Germinal center (tissue), 1 donor: ENCODE results near the gene PARVB.

Experiments used
- DNase-seq: peaks from one replicate; pipeline ENCODE4 v3.0.0; 2012; ENCODE audit warnings: mixed read lengths, low spot score

PARVB gene

DNA sequence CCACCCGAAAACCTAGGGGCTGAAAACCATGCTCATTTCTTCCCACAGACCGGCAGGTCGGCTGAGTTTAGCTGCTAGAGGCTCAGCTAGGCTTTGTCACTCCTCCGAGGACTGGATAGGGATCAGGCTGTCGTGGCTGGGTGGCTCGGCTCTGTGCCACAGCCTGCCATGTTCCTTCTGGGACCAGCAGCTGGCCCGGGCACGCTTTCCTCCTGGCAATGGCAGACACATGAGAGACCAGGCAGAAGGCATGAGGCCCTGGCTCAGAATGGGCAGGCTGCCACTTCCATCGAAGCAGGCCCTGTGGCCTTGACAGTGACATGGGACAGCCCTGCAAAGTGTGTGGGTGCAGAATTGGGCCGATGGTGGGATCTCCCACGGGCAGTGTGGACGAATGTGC is 177.6 kb downstream of the PARVB start:
- no peak for DNase-seq

DNA sequence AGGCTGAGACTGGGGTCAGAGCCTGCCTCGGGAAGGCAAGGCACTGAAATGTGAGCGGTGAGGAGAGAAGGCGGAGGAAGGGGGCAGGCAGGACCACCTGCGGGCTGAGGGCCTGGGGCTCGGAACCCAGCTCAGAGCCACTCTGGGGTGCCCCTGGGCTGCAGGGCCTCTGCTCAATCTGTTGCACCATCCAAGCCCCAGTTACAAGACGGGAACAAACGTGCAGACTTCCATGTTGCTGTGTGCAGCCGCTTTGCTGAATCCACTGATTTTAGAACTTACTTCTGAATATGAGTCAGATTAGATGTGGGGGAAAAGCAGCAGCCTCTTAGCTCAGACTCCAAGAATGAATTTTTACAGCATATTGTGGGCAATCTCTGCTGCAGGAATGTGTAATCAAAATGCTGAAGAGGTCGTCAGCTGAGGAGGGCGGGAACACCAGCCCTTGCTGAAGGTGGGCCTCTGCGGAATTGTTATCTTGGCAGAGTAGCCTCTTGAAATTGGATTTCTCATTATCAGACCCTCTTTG is 178.2 kb downstream of the PARVB start:
- no peak for DNase-seq

DNA sequence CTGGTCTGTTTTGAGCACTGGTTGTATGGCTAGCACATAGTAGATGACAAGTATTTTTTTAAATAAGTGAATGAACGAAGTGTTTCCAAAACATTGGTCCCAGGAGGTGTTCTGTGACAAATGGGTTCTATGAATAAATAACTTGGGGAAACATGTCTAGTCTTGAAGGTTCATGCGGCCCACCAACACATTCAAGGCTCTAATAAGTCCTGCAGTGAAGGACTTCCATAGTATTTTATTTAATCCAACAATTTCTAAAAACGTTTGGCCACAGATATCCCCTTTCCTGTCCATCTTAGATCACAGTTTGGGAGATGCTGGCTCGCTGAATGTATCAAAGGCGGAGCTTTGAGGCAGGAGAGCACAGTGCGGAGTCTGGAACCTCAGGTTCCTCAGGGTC is 179.1 kb downstream of the PARVB start:
- DNase-seq: no peak

DNA sequence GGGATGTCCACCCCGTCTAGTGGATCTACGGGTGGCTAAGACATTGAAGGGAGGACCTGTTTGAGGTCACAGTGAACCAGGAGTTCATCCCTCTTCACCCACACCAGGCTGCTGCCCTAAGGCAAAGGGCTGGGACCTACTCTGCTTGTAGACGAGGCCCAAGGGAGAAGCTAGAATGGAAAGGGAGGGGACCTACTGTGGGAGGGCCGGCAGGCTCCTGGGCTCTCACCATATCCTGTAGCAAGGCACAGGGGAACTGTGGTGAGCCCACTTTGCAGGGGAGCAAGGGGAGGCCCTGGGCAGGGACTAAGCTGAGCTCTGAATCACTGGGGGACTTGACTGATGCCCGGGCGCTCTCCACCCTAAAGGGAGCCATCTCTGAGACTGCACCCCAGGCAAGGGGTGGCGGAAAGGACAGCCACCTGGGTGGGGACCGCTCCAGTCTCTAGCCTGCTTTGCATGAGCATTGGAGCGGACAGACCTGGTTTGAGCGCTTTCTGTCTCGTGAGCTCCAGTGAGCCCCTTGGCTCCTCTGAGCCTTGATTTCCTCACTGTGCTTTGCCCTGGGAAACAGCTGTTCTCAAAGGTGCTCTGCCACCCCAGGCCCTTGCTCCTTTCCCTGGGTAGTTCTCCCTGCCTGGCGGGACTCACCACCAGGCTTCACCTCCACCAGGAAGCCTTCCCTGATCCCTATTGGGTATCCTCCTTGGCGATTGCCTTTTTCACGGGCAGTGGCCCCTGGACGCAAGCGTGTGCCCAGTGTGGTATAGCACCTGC is 180.8 kb downstream of the PARVB start:
- peak; percentile 82 for DNase-seq

DNA sequence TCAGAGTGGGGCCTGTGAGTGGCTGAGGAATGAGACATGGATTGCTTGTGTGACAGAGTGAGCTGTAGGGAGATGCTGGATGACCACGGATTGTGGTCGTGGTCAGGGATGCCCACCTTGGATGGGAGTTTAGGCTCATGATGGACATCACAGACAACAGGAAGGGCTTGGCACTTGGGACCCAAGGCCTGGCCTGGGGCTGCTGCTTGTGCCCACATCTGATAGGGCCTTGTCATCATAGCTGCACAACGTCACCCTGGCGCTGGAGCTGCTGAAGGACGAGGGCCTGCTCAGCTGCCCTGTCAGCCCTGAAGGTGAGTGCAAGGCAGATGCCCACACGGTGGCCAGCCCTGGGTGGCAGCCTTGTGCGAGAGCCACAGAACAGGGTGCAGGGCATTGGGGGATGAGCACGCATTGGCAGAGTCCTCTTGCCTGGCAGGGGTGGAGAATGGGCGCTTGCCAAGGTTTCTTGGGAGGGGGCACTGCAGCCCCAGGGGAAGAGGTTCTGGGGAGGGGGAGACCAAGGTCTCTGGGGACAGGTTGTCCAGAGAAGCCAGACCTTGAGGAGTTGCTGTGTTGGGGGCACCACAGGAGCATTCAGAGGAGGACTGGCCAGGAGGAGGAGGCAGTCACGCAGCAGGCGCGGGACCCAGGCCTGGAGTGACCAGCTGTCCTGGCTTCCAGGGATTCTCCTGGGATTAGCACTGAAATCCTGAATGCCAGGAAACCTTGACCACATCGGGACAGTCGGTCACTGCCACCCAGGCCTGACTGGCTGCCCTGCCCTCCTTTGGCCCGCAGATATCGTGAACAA is 181.6 kb downstream of the PARVB start:
- no peak for DNase-seq

DNA sequence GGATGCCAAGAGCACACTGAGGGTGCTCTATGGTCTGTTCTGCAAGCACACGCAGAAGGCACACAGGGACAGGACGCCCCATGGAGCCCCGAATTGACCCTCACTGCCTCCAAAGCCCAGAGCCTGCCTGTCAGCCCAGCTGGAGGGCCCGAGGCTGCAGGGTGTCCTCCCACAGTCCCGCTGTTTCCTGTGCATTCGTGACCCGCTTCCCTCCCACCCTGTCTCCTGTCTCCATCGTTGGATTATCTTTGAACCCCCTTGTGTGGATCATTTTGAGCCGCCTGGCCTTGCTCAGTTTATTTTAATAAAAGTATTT is 182.2 kb downstream of the PARVB start:
- no peak for DNase-seq

DNA sequence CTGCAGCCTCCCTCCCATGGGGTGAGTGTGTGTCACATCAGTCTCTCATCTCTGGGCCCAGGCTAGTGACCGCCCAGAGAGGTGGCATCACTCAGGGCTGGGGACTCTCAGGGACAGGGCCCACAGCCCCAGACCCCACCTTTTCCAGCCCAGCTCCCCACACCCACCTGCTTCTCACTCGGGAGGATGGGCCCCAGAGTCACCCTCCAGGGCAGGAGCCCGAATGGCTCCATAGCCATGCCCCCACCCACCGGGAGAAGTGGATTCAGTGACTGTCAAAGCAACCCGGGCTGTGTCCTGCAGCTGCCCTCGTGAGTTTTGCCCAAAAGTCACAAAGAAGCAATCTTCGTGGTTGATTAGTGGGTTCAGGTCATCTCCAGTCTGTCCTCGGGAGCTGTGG is 182.6 kb downstream of the PARVB start:
- DNase-seq: no peak

DNA sequence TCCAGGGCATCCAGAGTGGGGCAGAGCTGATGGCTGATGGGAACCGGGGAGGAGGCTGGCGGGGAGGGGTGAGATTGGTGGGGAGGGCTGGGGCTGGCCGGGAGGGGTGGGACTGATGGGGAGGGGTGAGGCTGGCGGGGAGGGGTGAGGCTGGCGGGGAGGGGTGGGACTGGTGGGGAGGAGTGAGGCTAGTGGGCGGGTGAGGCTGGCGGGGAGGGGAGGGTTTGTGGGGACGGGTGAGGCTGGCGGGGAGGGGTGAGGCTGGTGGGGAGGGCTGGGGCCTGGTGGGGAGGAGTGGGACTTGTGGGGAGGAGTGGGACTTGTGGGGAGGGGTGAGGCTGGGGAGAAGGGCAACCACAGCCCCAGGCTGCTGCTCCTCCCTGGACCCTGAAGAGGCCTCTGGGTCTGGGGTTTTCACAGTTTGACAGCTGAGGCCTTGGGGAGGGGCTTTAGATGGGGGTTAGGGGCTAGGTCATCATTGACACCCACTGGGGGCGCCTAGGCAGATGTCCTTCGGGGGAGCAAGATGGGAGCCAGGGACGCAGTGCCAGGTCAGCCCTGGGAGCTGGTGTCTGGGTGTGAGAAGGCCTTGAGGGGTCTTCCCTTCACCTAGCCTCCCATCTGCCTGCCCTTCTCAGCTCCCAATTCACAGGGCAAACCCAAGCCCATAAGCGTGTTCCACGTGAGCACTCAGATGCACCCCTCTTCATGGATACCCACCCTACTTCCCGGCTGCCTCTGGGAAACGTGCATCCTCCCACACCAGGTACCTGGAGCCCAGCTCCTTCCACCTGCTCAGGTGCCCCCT is 183.3 kb downstream of the PARVB start:
- DNase-seq: no peak

DNA sequence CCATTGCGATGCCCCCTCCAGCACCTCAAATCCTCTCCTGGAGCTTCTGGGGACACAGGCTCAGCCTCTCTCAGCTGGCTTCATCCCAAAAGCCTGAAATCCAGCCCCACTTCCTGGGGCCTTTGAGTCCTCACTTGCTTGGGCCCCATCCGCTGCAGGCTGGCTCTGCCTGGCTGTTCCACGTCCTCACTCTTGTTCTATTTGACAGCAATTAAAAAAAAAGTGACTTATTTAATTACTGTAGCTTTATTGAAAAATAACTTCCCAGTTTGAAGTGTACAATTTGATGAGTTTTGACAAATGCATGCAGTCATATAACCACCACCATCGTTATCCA is 183.8 kb downstream of the PARVB start:
- no peak for DNase-seq

DNA sequence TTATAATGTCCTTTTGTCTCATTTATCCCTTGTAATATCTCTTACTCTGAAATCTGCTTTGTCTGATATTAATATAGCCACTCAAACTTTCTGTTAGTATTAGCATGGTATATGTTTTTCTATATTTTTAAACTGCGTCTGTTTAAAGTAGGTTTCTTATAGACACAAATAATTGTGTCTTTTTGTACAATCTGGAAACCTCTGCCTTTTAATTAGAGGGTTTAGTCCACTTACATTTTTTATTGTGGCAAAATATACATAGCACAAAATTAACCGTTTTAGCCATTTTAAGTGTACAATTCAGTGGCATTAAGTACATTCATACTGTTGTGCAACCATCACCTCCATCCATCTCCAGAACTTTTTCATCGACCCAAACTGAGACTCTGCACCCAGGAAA is 185.2 kb downstream of the PARVB start:
- no peak for DNase-seq

DNA sequence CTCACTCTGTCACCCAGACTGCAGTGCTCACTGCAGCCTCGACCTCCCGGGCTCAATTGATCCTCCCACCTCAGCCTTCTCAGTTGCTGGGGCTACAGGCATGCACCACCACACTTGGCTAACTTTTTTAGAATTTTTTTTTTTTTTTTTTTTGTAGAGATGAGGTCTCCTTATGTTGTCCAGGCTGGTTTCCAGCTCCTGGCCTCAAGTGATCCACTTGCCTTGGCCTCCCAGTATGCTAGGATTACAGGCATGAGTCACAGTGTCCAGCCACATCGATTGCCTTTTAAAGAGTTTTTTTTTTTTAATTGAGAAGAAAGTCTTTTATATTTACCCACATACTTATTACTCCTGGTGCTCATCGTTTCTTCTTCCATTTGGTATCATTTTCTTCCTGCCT is 186.6 kb downstream of the PARVB start:
- DNase-seq: no peak

DNA sequence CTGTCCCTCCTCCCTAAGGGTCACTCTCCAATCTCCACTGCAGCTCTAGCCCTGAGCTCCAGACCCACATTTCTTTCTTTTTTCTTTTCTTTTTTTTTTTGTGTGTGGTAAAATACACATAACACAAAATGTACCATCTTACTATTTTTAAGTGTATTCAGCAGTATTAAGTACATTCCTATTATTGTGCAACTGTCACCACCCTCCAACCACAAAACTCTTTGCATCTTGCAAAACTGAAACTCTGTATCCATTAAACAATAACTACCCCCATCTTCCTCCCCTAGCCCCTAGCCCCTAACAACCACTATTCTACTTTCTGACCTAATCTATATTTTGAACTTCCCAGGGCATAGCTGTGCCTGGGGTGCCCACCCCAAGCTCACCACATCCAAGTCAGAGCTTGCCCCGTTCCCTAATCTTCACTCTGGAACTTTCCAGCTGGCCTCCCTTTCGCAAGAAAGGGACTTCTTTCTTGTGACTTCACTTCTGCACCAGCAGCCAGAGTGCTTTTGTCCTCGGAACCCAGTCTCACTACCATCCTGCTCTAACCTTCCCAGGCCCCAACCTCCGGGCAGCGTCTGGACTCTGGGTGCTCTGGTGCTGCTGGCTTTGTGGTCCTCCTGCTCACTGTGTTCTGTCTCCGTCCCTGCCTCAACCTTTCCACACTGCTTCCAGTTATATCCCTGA is 187.3 kb downstream of the PARVB start:
- DNase-seq: no peak

DNA sequence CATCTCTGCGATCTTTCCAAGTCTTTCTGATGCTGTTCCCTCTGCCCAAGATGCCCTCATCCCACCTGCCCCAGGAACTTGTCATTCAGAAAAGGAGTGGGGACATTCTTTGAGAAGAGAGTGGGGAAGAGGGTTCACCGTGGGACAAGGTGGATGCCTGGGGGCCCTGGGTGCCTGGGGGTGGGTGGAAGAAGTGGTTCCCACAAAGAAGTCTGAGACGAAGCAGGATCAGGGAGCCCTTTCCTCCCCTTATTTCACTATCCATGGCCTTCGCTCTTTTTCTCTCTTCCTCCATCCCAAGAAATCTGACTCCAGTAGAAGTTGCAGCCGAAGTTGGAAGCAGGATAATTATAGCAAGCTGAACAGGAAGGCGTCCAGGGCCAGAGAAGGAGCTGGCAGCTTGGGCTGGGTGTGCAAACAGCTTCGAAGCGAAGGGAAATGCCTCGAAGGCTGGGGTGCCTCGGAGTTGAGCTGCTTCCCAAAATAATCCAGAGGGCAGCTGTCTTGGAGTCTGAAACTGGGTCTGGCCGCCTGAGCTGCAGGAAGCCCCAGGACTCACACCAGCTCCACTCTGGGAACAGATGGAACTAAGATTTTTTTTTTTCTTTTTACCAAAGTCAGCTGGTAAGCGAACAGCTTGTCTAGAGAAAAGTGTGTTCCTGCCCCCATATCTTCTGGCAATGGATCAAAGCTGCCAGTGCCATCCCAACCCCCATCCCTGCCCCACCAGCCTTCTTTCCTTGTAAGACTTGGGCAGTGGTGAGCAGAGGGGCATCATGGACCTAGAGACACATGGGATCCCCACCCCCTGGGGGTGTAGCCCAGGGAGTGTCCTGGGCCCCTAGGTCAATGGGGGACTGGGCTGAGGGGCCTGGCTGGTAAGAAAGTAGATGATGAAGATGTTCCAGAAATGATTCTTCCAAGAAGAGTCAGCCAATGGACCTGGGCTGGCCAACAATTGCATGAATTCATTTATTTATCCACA is 188.1 kb downstream of the PARVB start:
- DNase-seq: no peak

DNA sequence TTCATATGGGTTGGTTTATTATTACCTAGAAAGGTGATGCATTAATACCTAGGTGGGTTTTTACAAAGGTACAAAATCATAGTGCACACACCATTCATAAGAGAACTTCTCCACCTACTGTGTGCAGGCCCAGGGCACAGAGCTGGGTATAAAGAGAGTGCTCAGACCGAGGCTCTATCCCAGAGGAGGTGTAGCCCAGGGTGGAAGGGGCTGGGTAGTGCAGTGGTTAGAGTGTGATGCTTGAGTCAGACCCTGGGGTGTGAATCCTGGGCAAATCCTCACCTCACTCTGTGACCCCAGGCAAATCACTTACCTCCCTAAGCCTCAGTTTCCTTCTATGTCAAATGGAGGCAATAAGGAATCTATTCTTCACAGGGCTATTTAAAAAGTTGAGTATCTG is 188.8 kb downstream of the PARVB start:
- no peak for DNase-seq

DNA sequence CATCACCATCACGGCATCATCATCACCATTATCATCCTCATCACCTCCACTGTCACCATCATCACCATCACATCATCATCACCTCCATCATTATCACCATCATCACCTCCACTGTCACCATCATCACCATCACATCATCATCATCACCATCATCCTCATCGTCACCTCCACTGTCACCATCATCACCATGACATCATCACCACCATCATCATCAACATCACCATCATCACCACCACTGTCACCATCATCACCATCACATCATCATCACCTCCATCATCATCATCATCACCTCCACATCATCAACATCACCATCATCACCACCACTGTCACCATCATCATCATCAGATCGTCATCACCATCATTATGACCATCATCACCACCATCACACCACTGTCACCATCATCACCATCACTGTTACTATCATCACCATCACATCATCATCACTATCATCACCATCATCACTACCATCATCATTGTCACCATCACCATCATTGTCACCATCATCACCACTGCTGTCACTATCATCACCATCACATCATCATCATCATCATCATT is 189.5 kb downstream of the PARVB start:
- DNase-seq: no peak

DNA sequence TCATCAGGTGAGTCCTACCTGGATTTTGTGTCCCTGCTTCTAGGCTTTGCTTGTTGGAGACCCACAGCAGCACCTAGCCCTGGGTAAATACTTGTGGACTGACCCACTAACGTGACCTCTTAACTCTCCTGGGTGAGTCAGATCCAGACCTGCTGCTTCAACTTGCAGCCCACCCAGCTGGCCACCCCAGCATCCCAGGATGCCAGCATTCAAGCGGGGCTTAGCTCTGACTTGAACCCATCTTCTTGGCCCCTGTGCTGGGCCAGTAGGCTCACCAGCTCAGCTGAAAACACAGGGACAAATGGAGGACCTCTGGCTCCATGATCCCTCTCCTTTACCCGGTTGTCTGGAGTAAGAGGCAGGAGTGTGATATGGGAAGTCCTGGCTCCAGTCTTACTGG is 190.1 kb downstream of the PARVB start:
- no peak for DNase-seq

DNA sequence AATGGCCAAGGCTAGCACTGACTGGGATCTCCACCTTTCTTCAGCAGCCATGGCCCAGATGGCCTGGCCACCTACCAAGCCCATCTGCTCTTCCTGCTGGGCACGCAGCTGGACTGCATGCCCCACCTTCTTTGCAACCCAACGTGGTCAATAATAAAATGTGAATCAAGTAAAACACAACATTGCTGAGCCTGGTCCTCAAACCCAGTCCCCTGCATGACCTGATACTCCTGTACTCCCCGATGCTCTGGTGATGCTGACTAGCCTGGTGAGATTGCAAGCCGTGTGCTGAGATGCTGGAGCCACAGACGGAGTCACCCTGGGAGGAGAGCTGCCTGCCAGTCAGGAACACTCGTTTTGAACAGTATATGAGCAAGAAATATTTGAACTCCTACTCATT is 190.7 kb downstream of the PARVB start:
- no peak for DNase-seq

DNA sequence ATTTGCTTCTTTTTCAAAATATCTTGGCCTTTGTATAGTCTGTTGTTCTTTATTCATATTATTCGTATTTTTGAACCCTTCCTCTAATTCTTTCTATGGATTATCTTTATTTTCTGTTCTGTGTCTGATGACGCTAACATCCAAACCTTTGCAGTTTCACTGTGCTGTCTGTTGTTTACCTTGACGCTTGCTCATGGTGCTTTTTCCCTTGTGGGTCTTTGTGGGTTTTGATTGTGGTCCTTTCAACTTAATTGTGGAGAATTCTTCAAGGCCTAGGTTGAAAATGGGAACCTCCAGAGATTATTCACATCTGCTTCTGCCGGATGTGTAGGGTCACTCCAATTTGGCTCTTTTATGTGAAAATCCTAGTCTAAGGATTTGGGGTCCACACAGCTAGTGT is 191.2 kb downstream of the PARVB start:
- DNase-seq: no peak

DNA sequence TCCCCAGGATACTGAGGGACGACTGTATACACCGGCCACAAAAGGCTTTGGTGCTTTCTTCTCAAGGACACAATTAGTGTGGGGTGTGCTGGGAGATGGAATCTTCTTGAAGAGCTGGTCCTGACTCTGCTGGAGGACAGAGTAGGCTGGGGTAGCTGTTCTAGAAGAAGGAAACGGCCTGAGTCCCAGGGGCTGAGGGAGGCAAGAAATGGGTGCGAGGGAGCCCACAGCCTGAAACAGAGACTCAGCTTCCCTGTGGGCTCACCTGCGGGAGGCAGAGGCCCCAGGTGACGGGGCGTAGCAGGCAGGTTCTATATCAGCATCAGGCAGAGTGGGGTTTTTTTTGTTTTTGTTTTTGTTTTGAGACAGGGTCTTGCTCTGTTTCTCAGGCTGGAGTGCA is 193.2 kb downstream of the PARVB start:
- no peak for DNase-seq

DNA sequence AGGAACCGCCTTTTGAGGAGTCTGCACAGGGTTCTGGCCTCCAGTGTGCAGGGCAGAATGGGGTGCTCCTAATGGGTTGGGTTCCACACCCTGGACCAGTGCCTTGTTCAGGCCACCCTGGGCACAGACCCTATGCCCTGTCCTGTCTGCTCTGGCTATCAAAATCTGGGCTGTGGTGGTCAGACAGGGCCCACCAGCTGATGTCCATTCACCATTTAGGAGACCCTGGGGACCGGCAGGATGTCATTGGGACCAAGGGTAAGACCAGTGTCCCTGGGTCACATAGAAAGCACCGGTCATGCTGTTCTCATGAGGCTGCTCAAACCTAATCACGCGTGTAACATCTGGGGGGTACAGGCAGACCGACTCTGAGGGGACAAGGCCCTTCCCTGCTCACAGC is 194.0 kb downstream of the PARVB start:
- no peak for DNase-seq
